PFSK-1 (cell line): ENCODE measurements around the gene ERBB3.

Experiments
- FOXP2 ChIP-seq: optimal IDR thresholded peaks from 2 replicates; pipeline ENCODE3; 2011; ENCODE audit warnings: borderline replicate concordance, control low read depth, inconsistent platforms; ENCODE audit not compliant: insufficient read depth; ENCODE audit errors: extremely low read length, extremely low read depth
- POLR2AphosphoS5 ChIP-seq: IDR thresholded peaks from 2 replicates; pipeline ENCODE4 v1.6.1; 2012; ENCODE audit warnings: low read depth, mild to moderate bottlenecking, control low read depth, low read length, moderate library complexity
- SIN3A ChIP-seq: IDR thresholded peaks from 2 replicates; pipeline ENCODE4 v1.6.1; 2012; ENCODE audit warnings: mild to moderate bottlenecking, low read length, moderate library complexity, borderline replicate concordance; ENCODE audit not compliant: insufficient read depth
- TAF1 ChIP-seq: IDR thresholded peaks from 2 replicates; pipeline ENCODE4 v1.6.1; 2012; ENCODE audit warnings: low read length, control low read depth, borderline replicate concordance; ENCODE audit not compliant: insufficient read depth
- TF ChIP-seq, protein P1 (sequence below), 2 experiments: IDR thresholded peaks; 2 replicates each; pipeline versions ENCODE4 v1.6.1 to v1.8.0; 2011 to 2012; ENCODE audit warnings: low read depth in 2 of 2, low read length in 2 of 2, control low read depth in 1 of 2, inconsistent platforms in 1 of 2, mild to moderate bottlenecking in 1 of 2, moderate library complexity in 1 of 2; ENCODE audit not compliant: insufficient read depth in 1 of 2

ERBB3 gene

GRCh38 chr12:56098592-56098991 is 18.6 kb downstream of the ERBB3 start:
- no peak for TF ChIP-seq POLR2AphosphoS5
- TF ChIP-seq, protein P1, sequence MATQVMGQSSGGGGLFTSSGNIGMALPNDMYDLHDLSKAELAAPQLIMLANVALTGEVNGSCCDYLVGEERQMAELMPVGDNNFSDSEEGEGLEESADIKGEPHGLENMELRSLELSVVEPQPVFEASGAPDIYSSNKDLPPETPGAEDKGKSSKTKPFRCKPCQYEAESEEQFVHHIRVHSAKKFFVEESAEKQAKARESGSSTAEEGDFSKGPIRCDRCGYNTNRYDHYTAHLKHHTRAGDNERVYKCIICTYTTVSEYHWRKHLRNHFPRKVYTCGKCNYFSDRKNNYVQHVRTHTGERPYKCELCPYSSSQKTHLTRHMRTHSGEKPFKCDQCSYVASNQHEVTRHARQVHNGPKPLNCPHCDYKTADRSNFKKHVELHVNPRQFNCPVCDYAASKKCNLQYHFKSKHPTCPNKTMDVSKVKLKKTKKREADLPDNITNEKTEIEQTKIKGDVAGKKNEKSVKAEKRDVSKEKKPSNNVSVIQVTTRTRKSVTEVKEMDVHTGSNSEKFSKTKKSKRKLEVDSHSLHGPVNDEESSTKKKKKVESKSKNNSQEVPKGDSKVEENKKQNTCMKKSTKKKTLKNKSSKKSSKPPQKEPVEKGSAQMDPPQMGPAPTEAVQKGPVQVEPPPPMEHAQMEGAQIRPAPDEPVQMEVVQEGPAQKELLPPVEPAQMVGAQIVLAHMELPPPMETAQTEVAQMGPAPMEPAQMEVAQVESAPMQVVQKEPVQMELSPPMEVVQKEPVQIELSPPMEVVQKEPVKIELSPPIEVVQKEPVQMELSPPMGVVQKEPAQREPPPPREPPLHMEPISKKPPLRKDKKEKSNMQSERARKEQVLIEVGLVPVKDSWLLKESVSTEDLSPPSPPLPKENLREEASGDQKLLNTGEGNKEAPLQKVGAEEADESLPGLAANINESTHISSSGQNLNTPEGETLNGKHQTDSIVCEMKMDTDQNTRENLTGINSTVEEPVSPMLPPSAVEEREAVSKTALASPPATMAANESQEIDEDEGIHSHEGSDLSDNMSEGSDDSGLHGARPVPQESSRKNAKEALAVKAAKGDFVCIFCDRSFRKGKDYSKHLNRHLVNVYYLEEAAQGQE (IDR thresholded peaks at IDR 0.05; ENCODE audit: insufficient read depth in 1 of 2, low read depth in 2 of 2, low read length in 2 of 2) = no peak
- no peak for TF ChIP-seq SIN3A
- no peak for TF ChIP-seq TAF1
- TF ChIP-seq FOXP2 = no peak

DNA sequence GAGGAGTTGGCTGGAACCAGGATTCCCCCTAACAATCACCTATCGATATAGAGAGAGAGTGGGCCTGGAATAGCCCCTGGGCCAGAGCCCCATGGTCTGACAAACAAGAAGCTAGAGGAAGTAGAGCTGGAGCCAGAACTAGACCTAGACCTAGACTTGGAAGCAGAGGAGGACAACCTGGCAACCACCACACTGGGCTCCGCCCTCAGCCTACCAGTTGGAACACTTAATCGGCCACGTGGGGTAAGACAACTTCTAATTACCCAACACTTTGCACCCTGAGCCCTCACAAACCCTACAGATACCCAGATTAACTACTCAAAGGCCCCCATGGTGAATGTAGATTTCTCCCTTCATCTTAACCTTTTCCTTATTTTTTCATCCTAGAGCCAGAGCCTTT is 19.8 kb downstream of the ERBB3 start:
- TF ChIP-seq POLR2AphosphoS5 (no peak), SIN3A (no peak), FOXP2 (no peak), TAF1 (no peak)
- TF ChIP-seq, protein P1 (IDR thresholded peaks at IDR 0.05; ENCODE audit: insufficient read depth in 1 of 2, low read depth in 2 of 2, low read length in 2 of 2) = no peak

DNA sequence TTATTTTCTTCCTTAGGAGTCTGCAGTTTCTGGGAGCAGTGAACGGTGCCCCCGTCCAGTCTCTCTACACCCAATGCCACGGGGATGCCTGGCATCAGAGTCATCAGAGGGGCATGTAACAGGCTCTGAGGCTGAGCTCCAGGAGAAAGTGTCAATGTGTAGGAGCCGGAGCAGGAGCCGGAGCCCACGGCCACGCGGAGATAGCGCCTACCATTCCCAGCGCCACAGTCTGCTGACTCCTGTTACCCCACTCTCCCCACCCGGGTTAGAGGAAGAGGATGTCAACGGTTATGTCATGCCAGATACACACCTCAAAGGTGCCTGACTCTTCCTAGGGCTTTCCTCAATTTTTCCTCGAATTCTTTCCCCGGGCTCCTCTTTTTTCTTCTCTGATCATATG is 21.1 kb downstream of the ERBB3 start:
- TF ChIP-seq TAF1 = no peak
- TF ChIP-seq, protein P1 (IDR thresholded peaks at IDR 0.05; ENCODE audit: insufficient read depth in 1 of 2, low read depth in 2 of 2, low read length in 2 of 2) = no peak
- no peak for TF ChIP-seq SIN3A
- no peak for TF ChIP-seq FOXP2
- no peak for TF ChIP-seq POLR2AphosphoS5

- TF ChIP-seq, protein P1 (IDR thresholded peaks at IDR 0.05; ENCODE audit: insufficient read depth in 1 of 2, low read depth in 2 of 2, low read length in 2 of 2) = no peak
- no peak for TF ChIP-seq POLR2AphosphoS5
- TF ChIP-seq SIN3A = no peak
- no peak for TF ChIP-seq FOXP2
- TF ChIP-seq TAF1 = no peak
Observed at GRCh38 chr12:56102683-56103065, 22.7 kb downstream of the ERBB3 start.
